Ovary (tissue), 3 donors: Measurements from ENCODE around the gene HMG20A.

ENCODE experiments used
- POLR2A ChIP-seq: fragments of 450-650 bp; IDR thresholded peaks from one replicate; pipeline ENCODE4 v1.6.1; 2017; ENCODE audit warnings: antibody characterized with exemption, mild to moderate bottlenecking, moderate library complexity
- TF ChIP-seq, protein P1 (sequence below), 3 donors: fragments of 450-650 bp in 2 of 3; fragments of 200-600 bp in 1 of 3; IDR thresholded peaks; one replicate each; pipeline versions ENCODE4 v1.5.1 to v1.8.0; 2016 to 2022; ENCODE audit warnings: antibody characterized with exemption in 3 of 3, mild to moderate bottlenecking in 1 of 3
- donor health status: DM: no; HTN: no; CAD: no.

DNA sequence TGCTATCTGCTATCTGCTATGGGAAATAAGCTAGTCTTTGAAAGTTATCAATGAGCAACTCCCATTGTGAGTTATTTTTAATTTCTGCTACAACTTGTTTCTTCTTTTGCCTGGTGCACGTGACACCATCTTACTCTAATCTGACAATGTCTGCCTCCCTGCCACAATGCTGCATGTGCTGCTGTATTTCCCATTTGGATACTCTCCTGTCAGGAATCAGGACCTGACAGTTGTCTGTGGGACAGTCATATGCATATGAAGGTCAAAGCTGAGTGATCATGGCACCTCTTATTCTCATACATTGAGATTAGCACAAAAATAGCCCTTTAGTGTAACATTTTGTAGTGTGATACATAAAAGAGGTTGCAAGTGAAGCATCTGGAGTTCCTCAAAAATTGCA lies 45.8 kb downstream of the HMG20A start:
- TF ChIP-seq, protein P1, sequence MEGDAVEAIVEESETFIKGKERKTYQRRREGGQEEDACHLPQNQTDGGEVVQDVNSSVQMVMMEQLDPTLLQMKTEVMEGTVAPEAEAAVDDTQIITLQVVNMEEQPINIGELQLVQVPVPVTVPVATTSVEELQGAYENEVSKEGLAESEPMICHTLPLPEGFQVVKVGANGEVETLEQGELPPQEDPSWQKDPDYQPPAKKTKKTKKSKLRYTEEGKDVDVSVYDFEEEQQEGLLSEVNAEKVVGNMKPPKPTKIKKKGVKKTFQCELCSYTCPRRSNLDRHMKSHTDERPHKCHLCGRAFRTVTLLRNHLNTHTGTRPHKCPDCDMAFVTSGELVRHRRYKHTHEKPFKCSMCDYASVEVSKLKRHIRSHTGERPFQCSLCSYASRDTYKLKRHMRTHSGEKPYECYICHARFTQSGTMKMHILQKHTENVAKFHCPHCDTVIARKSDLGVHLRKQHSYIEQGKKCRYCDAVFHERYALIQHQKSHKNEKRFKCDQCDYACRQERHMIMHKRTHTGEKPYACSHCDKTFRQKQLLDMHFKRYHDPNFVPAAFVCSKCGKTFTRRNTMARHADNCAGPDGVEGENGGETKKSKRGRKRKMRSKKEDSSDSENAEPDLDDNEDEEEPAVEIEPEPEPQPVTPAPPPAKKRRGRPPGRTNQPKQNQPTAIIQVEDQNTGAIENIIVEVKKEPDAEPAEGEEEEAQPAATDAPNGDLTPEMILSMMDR (IDR thresholded peaks at IDR 0.05), result no peak
- no peak for TF ChIP-seq POLR2A
